Head of caudate nucleus (tissue), 42 donors: Measurements from ENCODE around the gene TMED5.
"Not testable (repeated sequence)": the region's sequence is repeated elsewhere in the genome, so short reads cannot be mapped to it uniquely, and the experiment has no call there.

Source experiments
- DNase-seq, 42 donors: peaks; one replicate each; pipeline versions ENCODE4 v3.0.0 to v3.0.0-alpha.2; 2020 to 2021; ENCODE audit warnings: mixed read lengths in 7 of 42
- intact Hi-C: fragments of 100-400 bp; cut with DNase I; formaldehyde crosslinking; loops from one replicate; pipeline ENCODE4 v1.15.0; 2022

The TMED5 gene

DNA sequence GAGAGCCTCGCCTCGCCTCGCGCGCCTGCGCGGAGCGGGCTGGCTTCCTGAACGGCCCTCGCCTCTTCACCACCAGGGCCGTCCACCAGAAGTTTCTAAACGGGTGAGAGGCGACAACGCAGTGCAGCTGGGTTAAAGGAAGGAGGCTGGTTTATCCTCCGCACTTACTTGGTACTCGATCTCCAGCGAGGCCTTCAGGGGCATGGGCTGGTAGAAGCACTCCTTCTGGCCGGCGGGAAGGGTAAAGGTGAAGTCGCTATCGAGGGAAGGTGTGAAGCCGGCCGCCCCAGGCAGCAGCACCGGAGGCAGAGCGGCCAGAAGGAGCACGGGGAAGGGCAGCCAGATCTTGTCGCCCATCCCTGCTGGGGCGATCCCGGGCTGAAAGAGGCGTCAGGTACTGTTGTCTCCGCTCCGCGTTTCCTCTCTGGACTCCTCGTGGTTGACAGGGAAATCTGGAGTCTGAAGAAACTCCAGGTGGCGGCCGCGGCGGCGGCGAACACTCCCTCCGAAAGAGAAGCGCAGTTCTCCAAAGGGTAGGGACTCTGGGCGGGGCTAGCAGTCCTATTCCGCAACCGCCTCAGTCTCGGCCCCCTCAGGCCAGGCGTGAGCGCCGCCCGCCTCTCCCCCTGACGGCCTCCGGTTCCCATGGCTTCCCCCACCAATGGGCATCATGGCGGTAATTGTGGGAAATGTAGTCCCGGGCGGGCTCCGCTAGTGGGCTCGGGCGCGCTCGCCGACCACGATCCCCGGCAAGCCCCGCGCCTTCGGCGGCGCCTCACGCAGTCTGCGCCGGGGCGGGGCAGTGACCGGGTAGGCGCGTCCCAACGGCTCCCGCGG lies at the start of gene TMED5:
TMED5 (minus strand) TSS at position 528 of the 837 bp plus-strand sequence; CDS start at position 357, 171 bp downstream.
- DNase-seq: peak; percentile 90 to 99 (median 98)
- intact Hi-C loops: loop anchor here (5.0 to 10.0 kb wide), 2 partner anchors 105 to 167 kb away; partner anchors contain the start of genes DR1 and MTF2

- no peak for DNase-seq
- intact Hi-C loops: no loop called here
Observed at GRCh38 chr1:93223023-93223675, 42.9 kb upstream of the TMED5 start.

DNA sequence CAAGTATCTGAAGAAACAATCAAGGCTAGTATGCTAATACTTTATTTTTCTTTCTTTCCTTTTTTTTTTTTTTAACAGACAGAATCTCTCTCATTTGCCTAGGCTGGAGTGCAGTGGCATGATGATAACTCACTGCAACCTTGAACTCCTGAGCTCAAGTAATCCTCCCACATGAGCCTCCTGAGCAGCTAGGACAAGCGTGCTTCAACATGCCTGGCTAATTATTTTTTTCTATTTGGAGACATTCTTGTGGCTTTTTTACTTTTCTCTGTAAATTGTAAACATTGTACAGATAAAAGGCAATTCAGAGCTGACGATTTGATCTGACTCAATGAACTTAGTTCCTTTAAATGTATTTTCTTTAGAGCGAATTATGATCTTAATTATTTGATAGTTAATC lies 41.7 kb upstream of the TMED5 start:
- no peak for DNase-seq
- intact Hi-C loops: no loop called here

- intact Hi-C loops, DNase-seq: not testable (repeated sequence)
Observed at GRCh38 chr1:93220716-93221115, 40.5 kb upstream of the TMED5 start.

GRCh38 chr1:93219443-93219842 lies 39.2 kb upstream of the TMED5 start:
- no peak for DNase-seq
- intact Hi-C loops: no loop called here

DNA sequence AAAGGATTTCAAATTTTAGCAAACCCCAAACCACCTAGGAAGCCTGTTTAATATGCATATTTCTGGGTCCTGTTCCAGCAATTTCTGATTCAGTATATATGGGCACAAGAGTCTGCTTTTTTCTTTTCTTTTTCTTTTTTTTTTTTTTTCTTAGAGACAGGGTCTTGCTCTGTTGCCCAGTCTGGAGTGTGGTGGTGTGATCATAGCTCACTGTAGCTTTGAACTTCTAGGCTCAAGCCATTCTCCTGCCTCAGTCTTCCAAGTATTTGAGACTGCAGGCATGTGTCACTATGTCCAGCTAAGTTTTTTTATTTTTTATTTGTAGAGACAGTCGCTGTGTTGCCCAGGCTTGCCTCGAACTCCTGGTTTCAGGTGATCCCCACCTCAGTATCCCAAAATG lies 35.1 kb upstream of the TMED5 start:
- intact Hi-C loops: no loop called here

DNA sequence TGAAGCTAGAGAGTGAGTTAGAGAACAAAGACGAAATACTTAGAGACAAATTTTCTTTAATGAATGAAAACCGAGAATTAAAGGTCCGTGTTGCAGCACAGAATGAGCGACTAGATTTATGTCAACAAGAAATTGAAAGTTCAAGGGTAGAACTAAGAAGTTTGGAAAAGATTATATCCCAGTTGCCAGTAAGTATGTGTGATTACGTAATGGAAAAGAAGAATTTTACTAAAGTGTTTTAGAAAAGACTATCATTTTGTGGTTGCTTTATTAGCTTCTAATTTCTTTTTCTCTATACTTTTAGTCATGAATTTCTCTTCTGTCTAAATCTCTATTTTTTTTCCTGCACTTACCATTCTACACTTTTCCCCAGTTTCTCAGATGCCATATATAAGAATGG lies 27.0 kb upstream of the TMED5 start:
- no peak for DNase-seq
- intact Hi-C loops: no loop called here

More for the DNA sequence above, 35.1 kb upstream of the TMED5 start:
- DNase-seq: no peak

DNA sequence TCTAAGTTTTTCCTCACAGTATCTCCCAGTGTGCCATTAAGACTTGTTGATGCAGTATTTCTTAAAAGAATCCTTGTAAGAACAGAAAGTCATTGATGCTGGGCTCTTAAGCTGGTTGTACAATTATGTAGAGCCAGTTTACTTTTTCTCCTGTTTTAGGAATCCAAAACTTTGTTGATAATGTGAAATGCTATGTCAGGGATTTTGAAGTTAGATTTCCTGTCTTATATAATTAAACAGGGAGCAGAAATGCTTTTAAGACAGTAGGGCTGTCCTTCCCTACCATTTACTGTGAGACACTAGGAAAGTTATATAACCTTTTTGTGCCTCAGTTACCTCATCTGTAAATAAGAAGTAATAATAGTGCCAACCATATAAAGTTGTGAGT lies 26.3 kb upstream of the TMED5 start:
- intact Hi-C loops: no loop called here
- no peak for DNase-seq

DNA sequence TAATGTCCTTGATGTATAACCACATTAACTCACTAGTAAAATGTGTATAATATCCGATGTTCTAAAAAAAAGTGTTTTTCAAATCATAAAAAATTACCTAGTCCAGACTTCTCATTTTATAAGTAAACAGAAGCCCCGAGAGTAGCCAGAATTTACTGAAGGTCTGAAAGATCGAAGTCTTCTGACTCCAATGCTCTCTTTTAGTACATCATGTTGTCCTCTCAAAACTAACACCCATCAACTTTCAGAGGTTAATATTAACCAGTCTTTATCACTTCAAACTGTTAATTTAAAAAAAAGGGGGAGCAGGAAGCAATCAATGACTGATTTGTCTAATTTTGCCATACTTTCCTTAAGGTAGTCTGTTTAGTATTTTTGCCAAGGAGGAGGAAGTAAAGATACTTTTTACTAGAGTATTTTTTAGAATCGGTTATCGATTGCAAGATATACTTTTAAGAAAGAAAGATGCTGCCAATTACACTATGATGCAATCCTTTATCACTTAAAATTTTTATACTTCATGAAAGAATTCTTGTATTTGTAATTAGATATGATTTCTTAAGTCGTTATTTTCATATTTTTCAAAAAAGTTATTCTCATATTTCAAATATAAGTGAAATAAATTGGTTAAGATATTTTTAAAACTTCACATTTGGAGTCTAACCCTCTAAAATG lies 25.8 kb upstream of the TMED5 start:
- intact Hi-C loops: no loop called here
- DNase-seq: no peak

- DNase-seq: no peak
- intact Hi-C loops: no loop called here
Observed at GRCh38 chr1:93200714-93201113, 20.5 kb upstream of the TMED5 start.

- no peak for DNase-seq
- intact Hi-C loops: no loop called here
Observed at GRCh38 chr1:93200086-93200620, 19.9 kb upstream of the TMED5 start.

DNA sequence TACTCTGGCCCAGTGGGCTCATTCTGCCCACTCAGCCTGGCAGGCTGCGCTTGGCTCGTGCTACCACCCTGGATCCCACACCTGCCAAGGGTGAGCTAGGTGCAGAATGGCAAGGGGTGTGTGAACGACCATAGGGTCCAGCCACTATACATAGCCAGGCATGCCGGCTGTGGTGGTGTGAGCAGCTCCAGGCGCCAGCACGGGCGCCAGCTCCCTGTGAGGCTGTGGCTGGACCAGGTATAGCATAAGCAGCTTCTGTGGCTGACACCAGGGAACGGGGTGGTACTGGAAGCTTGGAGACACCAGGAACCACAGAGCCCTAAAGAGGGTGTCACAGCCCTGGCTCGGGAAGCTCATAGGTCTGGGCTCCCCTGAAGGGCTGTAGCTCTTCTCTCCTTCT lies 18.9 kb upstream of the TMED5 start:
- intact Hi-C loops: no loop called here
- no peak for DNase-seq

- DNase-seq: no peak
- intact Hi-C loops: no loop called here
Observed at GRCh38 chr1:93196591-93196990, 16.4 kb upstream of the TMED5 start.

GRCh38 chr1:93194231-93194990 lies 14.2 kb upstream of the TMED5 start:
- DNase-seq: no peak
- intact Hi-C loops: no loop called here

DNA sequence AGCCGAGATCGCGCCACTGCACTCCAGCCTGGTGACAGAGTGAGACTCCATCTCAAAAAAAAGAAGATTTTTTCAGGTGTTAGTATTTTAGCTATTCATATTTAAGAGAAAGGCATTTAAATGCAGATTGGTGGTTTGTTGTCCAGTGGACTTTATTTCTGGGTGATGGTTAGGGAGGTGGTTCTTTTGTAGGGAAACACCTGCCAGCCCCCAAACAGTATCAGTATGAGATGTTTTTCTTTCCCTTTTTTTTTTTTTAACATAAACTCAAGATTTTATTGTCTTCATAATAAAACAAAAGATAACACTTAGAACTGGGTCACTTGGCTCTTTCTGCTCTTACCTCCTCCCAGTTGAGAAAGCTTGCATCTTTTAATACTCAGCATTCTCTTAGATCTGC lies 10.2 kb upstream of the TMED5 start:
- intact Hi-C loops: no loop called here
- DNase-seq: no peak

DNA sequence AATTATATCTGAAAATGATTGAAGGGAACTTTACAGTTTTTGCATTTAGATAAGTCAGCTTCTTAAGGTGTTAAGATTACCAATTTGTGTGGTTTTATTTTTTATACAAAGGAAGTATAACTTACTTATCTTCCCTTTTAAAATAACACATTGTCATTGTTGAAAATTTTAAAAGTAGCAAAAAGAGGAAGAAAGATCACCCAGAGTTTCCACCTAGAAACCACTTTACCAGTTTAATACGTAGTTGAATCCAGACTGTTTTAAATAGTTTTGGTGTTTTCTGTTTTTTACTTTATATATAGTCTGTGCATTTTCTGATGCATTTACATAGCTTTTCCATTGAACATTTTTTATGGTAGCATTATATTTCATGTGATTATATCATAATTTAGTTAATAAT lies 6.5 kb upstream of the TMED5 start:
- DNase-seq: no peak
- intact Hi-C loops: loop anchor here (10.0 kb wide), 1 partner anchor 112 kb away; the partner anchor contains the start of gene MTF2

DNA sequence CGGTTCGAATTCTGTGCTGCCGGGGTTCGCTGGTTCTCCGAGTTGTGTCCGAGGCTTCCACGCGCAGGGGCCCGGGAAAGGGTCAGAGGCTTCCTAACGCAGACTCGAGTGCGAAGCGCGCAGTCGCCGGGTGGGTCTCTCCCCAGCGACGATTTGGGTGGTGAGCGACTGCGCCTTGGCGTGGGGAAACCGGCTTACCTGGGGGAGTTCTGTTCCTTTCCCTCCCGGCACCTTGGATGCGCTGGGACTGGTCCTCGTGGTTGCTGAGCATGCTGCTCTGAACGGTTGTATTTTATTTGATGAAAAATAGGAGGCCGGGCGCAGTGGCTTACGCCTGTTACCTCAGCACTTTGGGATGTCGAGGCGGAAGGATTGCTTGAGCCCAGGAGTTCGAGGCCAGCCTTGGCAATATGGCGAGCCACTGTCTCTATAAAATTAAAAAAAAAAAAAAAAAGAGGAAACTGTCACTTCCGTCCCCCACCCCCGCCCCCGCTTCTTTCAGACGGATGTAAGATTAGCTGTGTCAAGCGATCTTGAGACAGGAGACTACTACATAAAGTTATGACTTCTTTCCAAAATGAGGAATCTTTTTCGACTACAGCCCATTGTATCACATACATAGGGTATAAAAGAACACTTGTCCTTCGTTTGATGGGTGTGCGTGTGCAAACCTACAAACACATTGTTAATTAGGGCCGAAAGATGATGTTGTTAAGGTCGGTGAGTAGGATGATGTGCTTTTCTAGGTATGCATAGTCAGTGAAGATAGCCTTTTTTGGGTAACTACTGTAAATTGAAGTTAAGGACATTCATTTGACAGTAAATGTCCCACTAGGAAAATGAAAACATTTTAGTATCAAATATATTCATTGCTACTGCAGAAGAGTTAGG lies 755 bp upstream of the TMED5 start, which contains the start of gene CCDC18:
CCDC18 (plus strand) TSS at position 2 of the 891 bp plus-strand sequence. CDS start 2,638 bp downstream, outside the sequence.
- intact Hi-C loops: loop anchor here (5.0 to 10.0 kb wide), 2 partner anchors 106 to 166 kb away; partner anchors contain the start of genes DR1 and MTF2

GRCh38 chr1:93178418-93178817 lies 1.8 kb downstream of the TMED5 start:
- no peak for DNase-seq
- intact Hi-C loops: no loop called here

More for the DNA sequence above, 755 bp upstream of the TMED5 start, which contains the start of gene CCDC18:
- peak in 5 of 42 donors; percentile 21 to 52 (median 44) for DNase-seq
